ENCODE measurements around the gene LPP. TPM values are rescaled to one million over a fixed set of nuclear protein-coding genes. Genes with fewer than 3 reads are reported as not detected.

Gene LPP
- total RNA-seq, 2 donors from 2014 or later = 170 to 246 TPM

- no peaks in the 10 kb centered on the region for H3K27me3 ChIP-seq
- TF ChIP-seq CTCF (IDR thresholded peaks at IDR 0.05) = no peak
- no peak overlapping the region for H3K4me3 ChIP-seq
- DNase-seq = no peak
- no peaks in the 10 kb centered on the region for H3K36me3 ChIP-seq
- intact Hi-C loops (cut with DNase I) = no loop called here
- no peaks in the 10 kb centered on the region for H3K9me3 ChIP-seq
- H3K4me1 ChIP-seq = no peaks in the 10 kb centered on the region
- H3K27ac ChIP-seq = no peak overlapping the region
- no peak overlapping the region for H3K9ac ChIP-seq (ENCODE audit: low read depth in 2 of 2, low read length in 2 of 2)
Measured at GRCh38 chr3:188343894-188344293, 189.9 kb downstream of the LPP start.

- Histone ChIP-seq H3K27ac (no peak overlapping the region), H3K36me3 (no peaks in the 10 kb centered on the region), H3K4me1 (no peaks in the 10 kb centered on the region), H3K4me3 (no peak overlapping the region), H3K27me3 (no peaks in the 10 kb centered on the region), H3K9me3 (no peaks in the 10 kb centered on the region), H3K9ac (ENCODE audit: low read depth in 2 of 2, low read length in 2 of 2) (no peak overlapping the region)
- DNase-seq = no peak
- no peak for TF ChIP-seq CTCF (IDR thresholded peaks at IDR 0.05)
- intact Hi-C loops (cut with DNase I) = no loop called here
Measured at GRCh38 chr3:188345223-188345622, 191.3 kb downstream of the LPP start.

- Histone ChIP-seq H3K27ac (peak overlapping the region; percentile 6), H3K9me3 (no peaks in the 10 kb centered on the region), H3K27me3 (no peaks in the 10 kb centered on the region), H3K36me3 (no peaks in the 10 kb centered on the region), H3K9ac (ENCODE audit: low read depth in 2 of 2, low read length in 2 of 2) (no peak overlapping the region), H3K4me1 (no peaks in the 10 kb centered on the region), H3K4me3 (no peak overlapping the region)
- peak; percentile 26 for DNase-seq
- no peak for TF ChIP-seq CTCF (IDR thresholded peaks at IDR 0.05)
- intact Hi-C loops (cut with DNase I) = no loop called here
Measured at GRCh38 chr3:188348435-188349244, 194.7 kb downstream of the LPP start.

GRCh38 chr3:188349351-188349901, 195.5 kb downstream of the LPP start:
- Histone ChIP-seq H3K27me3 (no peaks in the 10 kb centered on the region), H3K9me3 (no peaks in the 10 kb centered on the region), H3K9ac (ENCODE audit: low read depth in 2 of 2, low read length in 2 of 2) (no peak overlapping the region), H3K4me1 (no peaks in the 10 kb centered on the region), H3K4me3 (no peak overlapping the region), H3K27ac (no peak overlapping the region), H3K36me3 (no peaks in the 10 kb centered on the region)
- intact Hi-C loops (cut with DNase I) = no loop called here
- TF ChIP-seq CTCF (IDR thresholded peaks at IDR 0.05) = no peak
- DNase-seq = no peak

- Histone ChIP-seq H3K27me3 (no peaks in the 10 kb centered on the region), H3K27ac (no peak overlapping the region), H3K9ac (ENCODE audit: low read depth in 2 of 2, low read length in 2 of 2) (no peak overlapping the region), H3K4me1 (no peaks in the 10 kb centered on the region), H3K9me3 (no peaks in the 10 kb centered on the region), H3K36me3 (no peaks in the 10 kb centered on the region), H3K4me3 (no peak overlapping the region)
- TF ChIP-seq CTCF (IDR thresholded peaks at IDR 0.05) = no peak
- DNase-seq = no peak
- intact Hi-C loops (cut with DNase I) = no loop called here
Measured at GRCh38 chr3:188349933-188350332, 196.0 kb downstream of the LPP start.

Measured in colonic mucosa (tissue), 4 donors.